22Rv1 (cell line): ENCODE measurements around the gene FCMR.

Source experiments
- H3K27ac ChIP-seq: fragments of 450-650 bp; 2 replicates; pipeline ENCODE4 v1.5.1; 2017
- CTCF ChIP-seq: fragments of 450-650 bp; IDR thresholded peaks from 2 replicates; pipeline ENCODE4 v1.5.1; 2017; ENCODE audit warnings: mild to moderate bottlenecking
- ZFX ChIP-seq: fragments of 450-650 bp; IDR thresholded peaks from 2 replicates; pipeline ENCODE4 v1.6.1; 2017; ENCODE audit warnings: antibody characterized with exemption, borderline replicate concordance

FCMR gene

GRCh38 chr1:206921772-206922265 lies at the start of gene FCMR:
TSS of gene FCMR (minus strand) at chr1:206921941. CDS start at chr1:206921854, 87 bp downstream.
- H3K27ac ChIP-seq = no peak within 1 kb of the TSS
- TF ChIP-seq ZFX = no peak
- TF ChIP-seq CTCF = no peak

GRCh38 chr1:206971029-206971655 lies 49.4 kb upstream of the FCMR start:
- no peak for TF ChIP-seq CTCF
- no peak for TF ChIP-seq ZFX

GRCh38 chr1:206970446-206970845 lies 48.7 kb upstream of the FCMR start, which contains the start of gene FCAMR:
TSS of gene FCAMR (minus strand) at chr1:206970460. CDS start at chr1:206970125, 335 bp downstream.
- no peak within 1 kb of the TSS for H3K27ac ChIP-seq
- TF ChIP-seq ZFX (no peak), CTCF (no peak)

More at GRCh38 chr1:206971029-206971655, 49.4 kb upstream of the FCMR start:
- no peak overlapping the region for H3K27ac ChIP-seq

- no peak for TF ChIP-seq CTCF
- no peak for TF ChIP-seq ZFX
- no peak overlapping the region for H3K27ac ChIP-seq
Observed at GRCh38 chr1:206969090-206969489, 47.3 kb upstream of the FCMR start.

- H3K27ac ChIP-seq = no peak overlapping the region
- TF ChIP-seq CTCF (no peak), ZFX (no peak)
Observed at GRCh38 chr1:206967096-206967849, 45.5 kb upstream of the FCMR start.

- H3K27ac ChIP-seq = no peak overlapping the region
- no peak for TF ChIP-seq CTCF
- TF ChIP-seq ZFX = no peak
Observed at GRCh38 chr1:206965781-206966180, 44.0 kb upstream of the FCMR start.

GRCh38 chr1:206963740-206964139 lies 42.0 kb upstream of the FCMR start:
- TF ChIP-seq ZFX (no peak), CTCF (no peak)

More at GRCh38 chr1:206963740-206964139, 42.0 kb upstream of the FCMR start:
- H3K27ac ChIP-seq = no peak overlapping the region
